HCT116 (cell line): ENCODE results near the gene TFCP2L1.

ENCODE experiments used
- CTCF ChIP-seq, 3 experiments: fragments of 200-600 bp in 1 of 3; sonication (generic) in 1 of 3; IDR thresholded peaks in 2 of 3; conservative IDR thresholded peaks in 1 of 3; 2 replicates each; pipeline ENCODE4 v1.5.1; 2012 to 2017; ENCODE audit warnings: low read depth in 2 of 3, low read length in 2 of 3, antibody characterized with exemption in 1 of 3, borderline replicate concordance in 1 of 3, control low read depth in 1 of 3, mild to moderate bottlenecking in 1 of 3, mixed read lengths in 1 of 3, mixed run types in 1 of 3, moderate library complexity in 1 of 3; ENCODE audit not compliant: insufficient read depth in 1 of 3
- EZH2 ChIP-seq: fragments of 200-600 bp; sonication (generic); IDR thresholded peaks from 2 replicates; pipeline ENCODE4 v1.6.1; 2017; ENCODE audit warnings: antibody characterized with exemption, mixed run types
- MAX ChIP-seq: IDR thresholded peaks from 2 replicates; pipeline ENCODE4 v1.6.1; 2012
- SP1 ChIP-seq: IDR thresholded peaks from 2 replicates; pipeline ENCODE4 v1.6.1; 2012; ENCODE audit warnings: low read depth
- YY1 ChIP-seq: IDR thresholded peaks from 2 replicates; pipeline ENCODE4 v1.6.1; 2011; ENCODE audit warnings: low read length, low read depth, moderate library complexity, mild to moderate bottlenecking; ENCODE audit not compliant: insufficient replicate concordance; ENCODE audit errors: extremely low read depth
- ZNF274 ChIP-seq: fragments of 200-500 bp; sonication (Bioruptor generic); IDR thresholded peaks from 2 replicates; pipeline ENCODE4 v1.6.1; 2014; ENCODE audit warnings: mild to moderate bottlenecking, low read depth, low read length, inconsistent platforms

- TF ChIP-seq ZNF274 (no peak), YY1 (no peak), SP1 (no peak), EZH2 (no peak), MAX (no peak), CTCF (IDR thresholded peaks at IDR 0.05 in 2 of 3, conservative IDR thresholded peaks at IDR 0.05 in 1 of 3; ENCODE audit: borderline replicate concordance in 1 of 3, insufficient read depth in 1 of 3, low read depth in 2 of 3, low read length in 2 of 3) (no peak)
These were observed 4.3 kb upstream of the TFCP2L1 start for GRCh38 chr2:121289271-121289670.
